ENCODE data around the gene LENG8.

GRCh38 chr19:54421521-54421920, 27.5 kb upstream of the LENG8 start:
- TF ChIP-seq, protein P1, sequence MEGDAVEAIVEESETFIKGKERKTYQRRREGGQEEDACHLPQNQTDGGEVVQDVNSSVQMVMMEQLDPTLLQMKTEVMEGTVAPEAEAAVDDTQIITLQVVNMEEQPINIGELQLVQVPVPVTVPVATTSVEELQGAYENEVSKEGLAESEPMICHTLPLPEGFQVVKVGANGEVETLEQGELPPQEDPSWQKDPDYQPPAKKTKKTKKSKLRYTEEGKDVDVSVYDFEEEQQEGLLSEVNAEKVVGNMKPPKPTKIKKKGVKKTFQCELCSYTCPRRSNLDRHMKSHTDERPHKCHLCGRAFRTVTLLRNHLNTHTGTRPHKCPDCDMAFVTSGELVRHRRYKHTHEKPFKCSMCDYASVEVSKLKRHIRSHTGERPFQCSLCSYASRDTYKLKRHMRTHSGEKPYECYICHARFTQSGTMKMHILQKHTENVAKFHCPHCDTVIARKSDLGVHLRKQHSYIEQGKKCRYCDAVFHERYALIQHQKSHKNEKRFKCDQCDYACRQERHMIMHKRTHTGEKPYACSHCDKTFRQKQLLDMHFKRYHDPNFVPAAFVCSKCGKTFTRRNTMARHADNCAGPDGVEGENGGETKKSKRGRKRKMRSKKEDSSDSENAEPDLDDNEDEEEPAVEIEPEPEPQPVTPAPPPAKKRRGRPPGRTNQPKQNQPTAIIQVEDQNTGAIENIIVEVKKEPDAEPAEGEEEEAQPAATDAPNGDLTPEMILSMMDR (conservative IDR thresholded peaks at IDR 0.05; ENCODE audit: low read depth, low read length): no peak
- TF ChIP-seq CEBPB (IDR thresholded peaks at IDR 0.05; ENCODE audit: low read depth, low read length): no peak
- TF ChIP-seq, protein P2, sequence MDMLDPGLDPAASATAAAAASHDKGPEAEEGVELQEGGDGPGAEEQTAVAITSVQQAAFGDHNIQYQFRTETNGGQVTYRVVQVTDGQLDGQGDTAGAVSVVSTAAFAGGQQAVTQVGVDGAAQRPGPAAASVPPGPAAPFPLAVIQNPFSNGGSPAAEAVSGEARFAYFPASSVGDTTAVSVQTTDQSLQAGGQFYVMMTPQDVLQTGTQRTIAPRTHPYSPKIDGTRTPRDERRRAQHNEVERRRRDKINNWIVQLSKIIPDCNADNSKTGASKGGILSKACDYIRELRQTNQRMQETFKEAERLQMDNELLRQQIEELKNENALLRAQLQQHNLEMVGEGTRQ (IDR thresholded peaks at IDR 0.05; ENCODE audit: low read depth, low read length): no peak
- TF ChIP-seq POLR2A (IDR thresholded peaks at IDR 0.05; ENCODE audit: low read depth, low read length): no peak
- no peak for TF ChIP-seq FOS (IDR thresholded peaks at IDR 0.05; ENCODE audit: low read depth, low read length)
- no peak for TF ChIP-seq SMC3 (IDR thresholded peaks at IDR 0.05; ENCODE audit: low read depth, low read length)
- TF ChIP-seq RAD21 (IDR thresholded peaks at IDR 0.05; ENCODE audit: low read length): no peak
- TF ChIP-seq RFX5 (IDR thresholded peaks at IDR 0.05; ENCODE audit: low read depth, low read length): no peak
- TF ChIP-seq CHD1 (IDR thresholded peaks at IDR 0.05; ENCODE audit: low read depth, low read length): no peak
- TF ChIP-seq MXI1 (IDR thresholded peaks at IDR 0.05; ENCODE audit: borderline replicate concordance, low read depth, low read length): no peak
- TF ChIP-seq BHLHE40 (IDR thresholded peaks at IDR 0.05; ENCODE audit: low read depth, low read length): no peak
- no peak for TF ChIP-seq RCOR1 (IDR thresholded peaks at IDR 0.05; ENCODE audit: insufficient replicate concordance, low read length)
- no peak for TF ChIP-seq MAFK (IDR thresholded peaks at IDR 0.05; ENCODE audit: low read depth, low read length)

Measured in IMR-90 (cell line).